ENCODE results near the gene MYOM3. TPM values are rescaled to one million over a fixed set of nuclear protein-coding genes. Genes with fewer than 3 reads are reported as not detected.

Gene MYOM3
- total and polyA plus RNA-seq, 4 experiments from 2014 or later, result not detected

- no peaks in the 10 kb centered on the region for H3K27me3 ChIP-seq (ENCODE audit: insufficient read depth, low read length)
- H3K4me3 ChIP-seq (ENCODE audit: low read length in 2 of 2), result no peak overlapping the region
- H3K9me3 ChIP-seq (ENCODE audit: control insufficient read depth in 1 of 2, low read length in 2 of 2), result no peaks in the 10 kb centered on the region
- Mint-ChIP-seq H3K27me3 (peaks cover 1 to 5% of the 10 kb centered on the region in 2 donors), H3K4me3 (no peak overlapping the region), H3K9me3 (no peaks in the 10 kb centered on the region), H3K4me1 (peaks cover 0 to 5% (median 4%) of the 10 kb centered on the region in 4 donors), H3K27ac (no peak overlapping the region), H3K36me3 (no peaks in the 10 kb centered on the region)
- intact Hi-C loops (cut with micrococcal nuclease), result no loop called here
- H3K4me1 ChIP-seq (ENCODE audit: insufficient read depth, low read length), result no peaks in the 10 kb centered on the region
- no peaks in the 10 kb centered on the region for H3K36me3 ChIP-seq (ENCODE audit: insufficient read depth, low read length)
- ChIA-PET CTCF (ENCODE audit: partially characterized antibody) (interaction anchor here (1.3 to 1.7 kb wide), 2 partner anchors 9 to 81 kb away, joined by 4 read pairs; no protein-coding TSS in a partner anchor), POLR2A (ENCODE audit: partially characterized antibody) (no interaction called here)
- DNase-seq, result no peak
- no peak overlapping the region for H3K27ac ChIP-seq (ENCODE audit: low read depth, low read length)
These were observed 42.1 kb downstream of the MYOM3 start for GRCh38 chr1:24069817-24070216.

GRCh38 chr1:24067978-24068377, 44.0 kb downstream of the MYOM3 start:
- no peak overlapping the region for H3K4me3 ChIP-seq (ENCODE audit: low read length in 2 of 2)
- H3K36me3 ChIP-seq (ENCODE audit: insufficient read depth, low read length), result no peaks in the 10 kb centered on the region
- Mint-ChIP-seq H3K27ac (no peak overlapping the region), H3K27me3 (peaks cover 1 to 5% of the 10 kb centered on the region in 2 donors), H3K4me3 (no peak overlapping the region), H3K36me3 (no peaks in the 10 kb centered on the region), H3K9me3 (no peaks in the 10 kb centered on the region), H3K4me1 (peaks cover 0 to 5% (median 4%) of the 10 kb centered on the region in 4 donors)
- DNase-seq, result no peak
- ChIA-PET CTCF (ENCODE audit: partially characterized antibody) (no interaction called here), POLR2A (ENCODE audit: partially characterized antibody) (no interaction called here)
- intact Hi-C loops (cut with micrococcal nuclease), result no loop called here
- H3K27me3 ChIP-seq (ENCODE audit: insufficient read depth, low read length), result no peaks in the 10 kb centered on the region
- no peaks in the 10 kb centered on the region for H3K9me3 ChIP-seq (ENCODE audit: control insufficient read depth in 1 of 2, low read length in 2 of 2)
- H3K27ac ChIP-seq (ENCODE audit: low read depth, low read length), result no peak overlapping the region
- no peaks in the 10 kb centered on the region for H3K4me1 ChIP-seq (ENCODE audit: insufficient read depth, low read length)

GRCh38 chr1:24065304-24065703, 46.6 kb downstream of the MYOM3 start:
- no peak overlapping the region for H3K4me3 Mint-ChIP-seq
- POLR2A ChIA-PET (ENCODE audit: partially characterized antibody), result no interaction called here
- H3K9me3 Mint-ChIP-seq, result peaks cover 0 to 9% (median 4%) of the 10 kb centered on the region in 8 donors

GRCh38 chr1:24062221-24062620, 49.7 kb downstream of the MYOM3 start:
- intact Hi-C loops (cut with micrococcal nuclease), result no loop called here
- Histone ChIP-seq H3K4me3 (ENCODE audit: low read length in 2 of 2) (no peak overlapping the region), H3K27me3 (ENCODE audit: insufficient read depth, low read length) (no peaks in the 10 kb centered on the region), H3K27ac (ENCODE audit: low read depth, low read length) (no peak overlapping the region), H3K4me1 (ENCODE audit: insufficient read depth, low read length) (no peaks in the 10 kb centered on the region), H3K9me3 (ENCODE audit: control insufficient read depth in 1 of 2, low read length in 2 of 2) (no peaks in the 10 kb centered on the region), H3K36me3 (ENCODE audit: insufficient read depth, low read length) (no peaks in the 10 kb centered on the region)
- Mint-ChIP-seq H3K4me3 (no peak overlapping the region), H3K27me3 (peaks cover 0 to 5% of the 10 kb centered on the region in 2 donors), H3K27ac (no peak overlapping the region), H3K36me3 (no peaks in the 10 kb centered on the region), H3K9me3 (peaks cover 0 to 10% (median 4%) of the 10 kb centered on the region in 8 donors), H3K4me1 (no peaks in the 10 kb centered on the region)
- CTCF ChIA-PET (ENCODE audit: partially characterized antibody), result no interaction called here
- POLR2A ChIA-PET (ENCODE audit: partially characterized antibody), result no interaction called here
- no peak for DNase-seq

More at GRCh38 chr1:24065304-24065703, 46.6 kb downstream of the MYOM3 start:
- CTCF ChIA-PET (ENCODE audit: partially characterized antibody), result no interaction called here
- Histone ChIP-seq H3K36me3 (ENCODE audit: insufficient read depth, low read length) (no peaks in the 10 kb centered on the region), H3K27ac (ENCODE audit: low read depth, low read length) (no peak overlapping the region), H3K4me3 (ENCODE audit: low read length in 2 of 2) (no peak overlapping the region), H3K4me1 (ENCODE audit: insufficient read depth, low read length) (no peaks in the 10 kb centered on the region), H3K27me3 (ENCODE audit: insufficient read depth, low read length) (no peaks in the 10 kb centered on the region), H3K9me3 (ENCODE audit: control insufficient read depth in 1 of 2, low read length in 2 of 2) (no peaks in the 10 kb centered on the region)
- H3K27ac Mint-ChIP-seq, result no peak overlapping the region
- H3K36me3 Mint-ChIP-seq, result no peaks in the 10 kb centered on the region
- peaks cover 0 to 4% of the 10 kb centered on the region in 2 donors for H3K27me3 Mint-ChIP-seq
- peaks cover 0 to 1% (median 0%) of the 10 kb centered on the region in 4 donors for H3K4me1 Mint-ChIP-seq
- no peak for DNase-seq
- intact Hi-C loops (cut with micrococcal nuclease), result no loop called here

GRCh38 chr1:24060482-24060881, 51.5 kb downstream of the MYOM3 start:
- Mint-ChIP-seq H3K4me1 (no peaks in the 10 kb centered on the region), H3K27ac (no peak overlapping the region), H3K27me3 (peaks cover 0 to 5% of the 10 kb centered on the region in 2 donors), H3K9me3 (peaks cover 0 to 10% (median 4%) of the 10 kb centered on the region in 8 donors), H3K36me3 (no peaks in the 10 kb centered on the region), H3K4me3 (no peak overlapping the region)
- Histone ChIP-seq H3K27me3 (ENCODE audit: insufficient read depth, low read length) (no peaks in the 10 kb centered on the region), H3K27ac (ENCODE audit: low read depth, low read length) (no peak overlapping the region), H3K9me3 (ENCODE audit: control insufficient read depth in 1 of 2, low read length in 2 of 2) (no peaks in the 10 kb centered on the region), H3K36me3 (ENCODE audit: insufficient read depth, low read length) (no peaks in the 10 kb centered on the region), H3K4me1 (ENCODE audit: insufficient read depth, low read length) (no peaks in the 10 kb centered on the region), H3K4me3 (ENCODE audit: low read length in 2 of 2) (no peak overlapping the region)
- ChIA-PET POLR2A (ENCODE audit: partially characterized antibody) (no interaction called here), CTCF (ENCODE audit: partially characterized antibody) (interaction anchor here (1.3 kb wide), 1 partner anchor 10 kb away, joined by 4 read pairs; no protein-coding TSS in a partner anchor)
- DNase-seq, result no peak
- intact Hi-C loops (cut with micrococcal nuclease), result no loop called here

- Histone ChIP-seq H3K36me3 (ENCODE audit: insufficient read depth, low read length) (no peaks in the 10 kb centered on the region), H3K27ac (ENCODE audit: low read depth, low read length) (no peak overlapping the region), H3K9me3 (ENCODE audit: control insufficient read depth in 1 of 2, low read length in 2 of 2) (no peaks in the 10 kb centered on the region), H3K4me3 (ENCODE audit: low read length in 2 of 2) (no peak overlapping the region), H3K4me1 (ENCODE audit: insufficient read depth, low read length) (no peaks in the 10 kb centered on the region), H3K27me3 (ENCODE audit: insufficient read depth, low read length) (no peaks in the 10 kb centered on the region)
- Mint-ChIP-seq H3K4me3 (no peak overlapping the region), H3K36me3 (no peaks in the 10 kb centered on the region), H3K4me1 (no peaks in the 10 kb centered on the region), H3K27ac (peak overlapping the region in 1 of 7 donors; percentile 42), H3K27me3 (peaks cover 2 to 5% of the 10 kb centered on the region in 2 donors), H3K9me3 (peaks cover 0 to 10% (median 4%) of the 10 kb centered on the region in 8 donors)
- DNase-seq, result no peak
- ChIA-PET CTCF (ENCODE audit: partially characterized antibody) (interaction anchor here (1.2 kb wide), 1 partner anchor 13 kb away, joined by 3 read pairs; no protein-coding TSS in a partner anchor), POLR2A (ENCODE audit: partially characterized antibody) (no interaction called here)
- intact Hi-C loops (cut with micrococcal nuclease), result no loop called here
These were observed 53.1 kb downstream of the MYOM3 start for GRCh38 chr1:24058671-24059455.

- Mint-ChIP-seq H3K4me1 (no peaks in the 10 kb centered on the region), H3K4me3 (no peak overlapping the region), H3K9me3 (peaks cover 0 to 7% (median under 1%) of the 10 kb centered on the region in 8 donors), H3K27me3 (peaks cover 2 to 4% of the 10 kb centered on the region in 2 donors), H3K36me3 (no peaks in the 10 kb centered on the region), H3K27ac (no peak overlapping the region)
- Histone ChIP-seq H3K27me3 (ENCODE audit: insufficient read depth, low read length) (no peaks in the 10 kb centered on the region), H3K4me1 (ENCODE audit: insufficient read depth, low read length) (no peaks in the 10 kb centered on the region), H3K9me3 (ENCODE audit: control insufficient read depth in 1 of 2, low read length in 2 of 2) (no peaks in the 10 kb centered on the region), H3K27ac (ENCODE audit: low read depth, low read length) (no peak overlapping the region), H3K4me3 (ENCODE audit: low read length in 2 of 2) (no peak overlapping the region), H3K36me3 (ENCODE audit: insufficient read depth, low read length) (no peaks in the 10 kb centered on the region)
- no peak for DNase-seq
- ChIA-PET CTCF (ENCODE audit: partially characterized antibody) (no interaction called here), POLR2A (ENCODE audit: partially characterized antibody) (no interaction called here)
- intact Hi-C loops (cut with micrococcal nuclease), result no loop called here
These were observed 54.8 kb downstream of the MYOM3 start for GRCh38 chr1:24057171-24057570.

All from CD4-positive, alpha-beta memory T cell (primary cell).